Adipose tissue (tissue), 3 donors: ENCODE results near the gene MYO18A. TPM values are rescaled to one million over a fixed set of nuclear protein-coding genes. Genes with fewer than 3 reads are reported as not detected.
"Not testable (repeated sequence)": the region's sequence is repeated elsewhere in the genome, so short reads cannot be mapped to it uniquely, and the experiment has no call there.

Source experiments
- H3K27ac ChIP-seq: one replicate; pipeline ENCODE4 v1.5.1; 2013; ENCODE audit warnings: low read depth, low read length
- WGBS, 3 donors: extraction: QIAGEN DNeasy Blood & Tissue Kit; methylation state at CpG; one replicate each; pipeline ENCODE4 v1.1.7; 2013; 5-methylcytosine and 5-hydroxymethylcytosine counted together
- polyA plus RNA-seq, 3 donors: library from polyadenylated mRNA; stranded (reverse); fragments of 200-250 nt; gene quantifications; one replicate each; pipeline ENCODE4 v1.2.3, GENCODE V29; 2013
- donor health status: healthy with polysubstance abuse.
- donor health status: Bipolar disorder and iron deficiency.
- donor health status: healthy.

MYO18A gene
- polyA plus RNA-seq, 3 donors: 14.3 to 33.3 (median 18.6) TPM

DNA sequence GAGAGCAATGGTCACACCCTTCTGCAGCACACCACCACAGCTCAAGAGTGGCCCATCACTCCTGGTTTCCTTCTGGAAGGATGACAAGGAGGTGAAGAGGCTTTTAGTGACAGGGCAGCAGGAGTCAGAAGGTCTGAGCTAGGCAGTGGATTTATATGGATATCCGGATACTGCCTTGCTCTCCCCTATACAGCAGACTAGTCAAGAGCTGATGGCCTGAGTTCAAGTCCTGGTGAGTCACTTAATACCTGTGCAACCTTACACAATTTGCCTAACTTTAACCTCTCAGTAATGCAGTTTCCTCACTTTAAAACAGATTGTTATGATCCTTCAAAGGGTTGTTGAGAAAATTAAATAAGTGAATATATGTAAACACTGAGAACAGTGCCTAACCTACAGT, 22.9 kb downstream of the MYO18A start:
- no peak overlapping the region for H3K27ac ChIP-seq

DNA sequence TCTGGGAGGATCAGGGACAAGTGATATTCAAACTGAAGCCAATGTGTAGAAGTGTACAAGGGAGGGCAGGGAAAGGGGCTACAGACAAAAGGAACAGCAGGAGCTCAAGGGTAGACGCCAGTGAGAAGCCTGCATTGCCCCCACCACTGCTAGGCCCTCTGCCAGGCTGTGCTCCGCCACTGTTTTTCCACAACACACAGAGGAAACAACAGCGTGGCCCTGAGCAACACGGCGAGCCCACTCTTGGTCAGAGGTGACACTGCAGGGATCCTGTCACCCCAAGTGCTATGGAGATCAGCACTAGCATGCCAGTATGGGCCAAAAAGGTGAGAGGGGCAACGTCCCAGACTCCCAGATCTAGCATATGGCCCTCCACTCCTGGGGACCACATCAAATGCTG, 23.4 kb downstream of the MYO18A start:
- 55 to 66% (median 63%) methylated on average over 6 of the region's 6 CpGs for WGBS, 3 donors
- peak overlapping the region; percentile 19 for H3K27ac ChIP-seq

More for the DNA sequence above, 22.9 kb downstream of the MYO18A start:
- 65 to 81% (median 80%) methylated on average over 1 of the region's 1 CpG for WGBS, 3 donors

DNA sequence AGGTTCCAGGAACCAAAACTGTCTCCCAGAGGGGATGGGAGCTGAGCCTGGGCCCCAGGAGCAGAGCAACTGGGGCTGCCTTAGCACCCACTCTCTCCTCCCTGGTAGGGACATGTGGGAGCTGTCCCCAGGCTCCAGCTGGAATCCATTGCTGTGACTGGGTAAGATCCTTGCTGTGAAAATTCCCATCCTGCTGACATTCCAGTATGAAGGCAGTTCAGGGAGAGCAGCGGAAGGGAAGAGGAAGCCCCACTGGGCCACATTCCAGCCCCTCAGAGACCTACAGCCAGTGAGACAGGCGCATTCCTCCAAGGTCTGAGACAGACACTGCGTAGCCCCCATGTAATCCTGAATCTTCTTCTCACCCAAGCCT, 24.2 kb downstream of the MYO18A start:
- 50 to 78% (median 68%) methylated on average over 3 of the region's 3 CpGs for WGBS, 3 donors
- peak overlapping the region; percentile 19 for H3K27ac ChIP-seq

DNA sequence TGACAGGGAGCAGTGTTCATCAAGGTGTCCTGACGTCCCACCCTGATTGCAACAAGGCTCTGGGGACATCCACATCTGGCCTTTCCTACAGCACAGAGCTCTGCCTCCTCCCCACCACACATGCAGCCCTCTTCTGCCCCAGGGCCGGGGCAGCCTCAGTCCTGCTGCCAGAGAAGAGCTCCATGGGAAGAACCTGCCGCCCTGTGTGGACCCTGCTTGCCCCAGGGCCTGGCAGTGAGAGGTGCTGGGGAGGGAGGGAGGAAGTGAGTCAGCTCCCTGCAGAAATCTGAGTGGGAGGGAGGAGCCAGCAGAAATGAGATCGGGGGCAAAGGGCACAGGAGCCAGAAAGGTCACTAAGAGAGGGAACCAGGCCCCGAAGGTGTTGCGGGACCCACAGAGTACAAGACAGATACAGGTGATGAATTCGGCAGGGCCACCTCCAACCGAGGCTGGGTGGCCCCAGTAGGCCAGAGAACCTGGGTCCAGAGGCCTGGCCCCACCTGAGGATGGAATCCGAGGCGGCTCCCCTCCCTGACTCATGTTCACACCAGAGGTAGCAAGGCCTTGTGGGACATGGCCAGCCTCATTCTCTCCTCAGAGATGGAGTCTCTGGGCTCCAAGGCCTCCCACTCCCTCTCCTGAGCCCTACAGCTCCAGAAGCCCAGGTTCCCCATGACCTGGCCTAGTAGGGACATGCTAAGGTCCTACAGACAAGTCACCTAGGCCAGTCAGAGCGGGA, 24.8 kb downstream of the MYO18A start:
- no peak overlapping the region for H3K27ac ChIP-seq
- 46 to 50% (median 49%) methylated on average over 11 of the region's 11 CpGs for WGBS, 3 donors

DNA sequence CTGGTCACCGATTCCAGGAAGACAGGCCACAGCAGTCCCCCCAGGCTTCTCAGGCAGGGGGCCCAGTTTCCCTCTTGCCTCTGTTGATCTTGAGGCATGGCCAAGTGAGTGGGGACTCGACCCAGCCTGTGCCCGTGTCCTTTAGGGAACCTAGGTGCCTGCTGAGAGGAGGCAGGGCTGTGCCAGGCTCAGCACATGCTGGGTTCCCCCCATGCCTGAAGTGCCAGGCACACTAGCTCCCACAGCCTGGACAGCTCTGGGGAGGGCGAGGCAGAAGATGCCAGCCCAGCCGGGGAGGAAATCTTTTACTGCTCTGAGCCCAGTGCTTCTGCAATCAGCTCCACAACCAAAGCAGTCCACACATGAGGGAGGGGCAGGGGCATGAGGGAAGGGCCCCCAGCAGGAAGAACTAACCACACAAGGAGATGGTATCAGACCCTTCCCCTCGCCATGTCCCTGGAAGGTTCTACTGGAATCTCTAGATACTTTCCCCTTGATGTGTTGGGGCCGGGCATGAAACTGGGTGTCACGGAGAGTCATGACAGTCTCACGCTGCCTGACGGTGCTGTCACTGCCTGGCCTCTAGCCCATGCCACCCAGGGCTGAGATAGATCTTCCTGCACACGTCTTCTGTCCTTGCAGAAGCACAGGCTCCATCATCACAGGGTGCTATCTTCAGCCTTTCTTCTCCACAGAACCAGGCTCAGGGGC, 25.5 kb downstream of the MYO18A start:
- no peak overlapping the region for H3K27ac ChIP-seq
- 41 to 44% (median 43%) methylated on average over 11 of the region's 11 CpGs for WGBS, 3 donors

DNA sequence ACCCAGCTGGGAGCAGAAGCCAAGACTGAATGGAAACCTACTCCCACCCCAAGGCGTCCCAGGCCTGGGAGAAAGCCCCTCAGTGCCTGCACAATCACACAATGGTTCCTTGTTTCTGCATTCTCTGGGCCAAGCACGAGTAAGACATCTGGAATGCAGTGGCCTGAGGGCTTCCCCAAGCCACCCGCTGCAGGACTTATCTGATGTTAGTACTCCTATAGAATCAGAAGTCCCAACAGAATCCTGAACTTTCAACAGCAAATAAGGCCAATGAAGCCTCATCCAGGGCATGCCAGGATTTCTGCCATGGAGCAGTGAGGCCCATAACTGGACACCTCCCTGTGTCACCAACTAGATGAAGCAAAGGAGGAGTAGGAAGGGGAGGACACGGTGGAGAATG, 28.6 kb downstream of the MYO18A start:
- no peak overlapping the region for H3K27ac ChIP-seq
- WGBS, 3 donors: 74 to 80% (median 78%) methylated on average over 4 of the region's 4 CpGs

DNA sequence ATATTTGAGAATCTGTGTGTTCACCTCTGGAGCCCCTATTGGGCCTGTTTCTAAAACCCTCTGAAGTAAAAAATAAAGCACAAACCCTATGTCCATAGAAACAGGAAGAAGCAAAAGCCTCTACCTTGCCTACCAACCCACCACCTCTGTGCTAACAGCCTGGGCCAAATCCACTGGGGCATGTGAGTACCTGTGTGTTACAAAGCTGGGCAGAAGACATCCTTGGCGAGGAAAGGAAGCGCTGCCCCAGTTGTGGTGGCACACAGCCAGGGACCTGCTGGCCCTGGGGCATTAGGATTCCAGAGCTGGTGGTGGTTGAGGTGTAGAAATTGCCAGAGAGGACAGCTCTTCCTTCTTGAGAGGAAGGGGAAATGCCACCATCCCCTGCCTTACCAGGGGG, 30.0 kb downstream of the MYO18A start:
- 64 to 77% (median 68%) methylated on average over 2 of the region's 2 CpGs for WGBS, 3 donors

DNA sequence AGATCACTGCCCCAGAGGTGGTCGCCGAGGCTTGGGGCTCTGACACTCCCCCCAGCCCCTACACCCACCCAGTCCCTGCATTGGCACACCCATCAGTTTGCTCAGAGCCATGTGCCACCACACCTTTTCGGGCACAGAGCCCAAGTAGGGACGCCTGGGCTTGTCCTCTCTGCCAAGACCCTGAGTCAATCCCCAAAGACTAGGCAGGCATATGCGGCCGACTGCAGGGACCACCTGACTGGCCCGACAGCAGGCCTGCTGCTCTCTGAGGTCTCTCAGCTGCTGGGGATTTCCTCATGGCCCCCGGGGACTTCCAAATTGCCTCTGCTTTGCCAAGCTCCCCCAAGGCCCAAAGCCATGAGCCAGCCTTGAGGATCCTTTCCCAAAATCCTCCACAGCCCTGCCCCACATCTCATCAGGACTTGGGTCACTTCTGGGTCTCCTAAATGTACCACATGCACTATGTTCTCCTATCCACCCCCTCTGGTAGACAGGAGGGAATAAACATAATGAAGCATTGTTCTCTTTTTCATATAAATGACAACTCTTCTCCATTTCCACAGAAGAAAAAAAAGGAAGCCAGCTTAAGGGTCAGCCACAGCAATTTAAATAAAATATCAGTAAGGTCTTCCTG, 30.6 kb downstream of the MYO18A start:
- no peak overlapping the region for H3K27ac ChIP-seq
- 23 to 48% (median 31%) methylated on average over 8 of the region's 8 CpGs for WGBS, 3 donors

More for the DNA sequence above, 30.0 kb downstream of the MYO18A start:
- H3K27ac ChIP-seq: no peak overlapping the region

DNA sequence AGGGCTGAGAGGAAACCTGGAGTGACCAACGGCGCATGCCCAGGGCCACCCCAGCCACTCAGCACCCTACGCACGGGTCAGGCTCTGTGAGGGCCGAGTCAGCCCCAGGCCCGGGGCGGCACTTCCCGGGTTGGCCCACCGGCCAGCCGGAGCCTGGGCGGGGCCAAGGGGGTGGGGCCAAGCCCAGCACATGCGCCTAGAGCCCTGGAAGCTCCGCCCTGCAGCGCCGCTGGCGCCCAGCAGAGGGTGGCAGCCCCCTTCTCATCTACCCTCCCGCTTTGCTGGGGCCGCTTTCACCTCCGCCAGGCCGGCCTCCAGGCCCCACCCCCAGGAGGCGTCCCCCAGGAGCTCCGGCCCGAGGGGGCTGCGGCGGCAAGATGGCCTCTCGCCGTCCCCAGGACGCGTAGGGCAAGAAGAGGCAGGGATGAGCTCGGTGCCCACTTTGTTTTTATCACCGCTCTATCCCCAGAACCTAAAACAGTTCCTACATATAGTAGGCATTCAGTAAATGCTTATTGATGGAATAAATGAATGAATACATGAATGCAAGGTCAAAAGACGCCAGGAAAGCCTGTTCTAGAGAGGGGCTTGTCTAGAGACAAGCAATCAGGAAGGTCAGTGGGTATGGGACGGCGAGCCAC, 31.3 kb downstream of the MYO18A start:
- no peak overlapping the region for H3K27ac ChIP-seq
- WGBS, 3 donors: 5 to 7% (median 6%) methylated on average over 31 to 34 of the region's 34 CpGs

DNA sequence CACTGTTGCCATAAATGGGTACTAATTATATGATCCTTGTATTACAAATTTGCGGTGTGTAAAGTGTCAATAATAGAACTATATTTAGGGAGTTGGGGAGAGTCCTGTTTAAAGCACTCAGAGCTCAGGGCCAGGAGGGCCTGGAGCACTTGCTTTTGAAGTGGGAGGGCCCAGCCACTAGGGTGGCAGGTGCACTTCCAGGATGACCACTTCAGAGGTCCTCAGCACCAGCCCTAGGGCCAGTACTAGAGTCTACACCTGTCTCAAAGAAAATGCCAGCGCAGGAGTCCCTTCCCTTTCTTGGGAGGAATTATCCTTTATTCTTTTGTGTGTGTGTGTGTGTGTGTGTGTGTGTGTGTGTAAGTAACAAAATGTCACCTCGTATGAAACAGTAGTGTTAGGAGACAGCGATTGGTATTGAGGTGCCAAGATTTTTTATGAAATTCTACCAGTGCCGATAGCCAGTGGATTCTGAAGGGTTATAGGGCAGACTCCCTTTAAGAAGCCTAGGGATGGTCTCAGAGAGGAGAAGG, 31.9 kb downstream of the MYO18A start:
- WGBS, 3 donors: 27 to 37% (median 36%) methylated on average over 5 of the region's 5 CpGs
- peak overlapping the region; percentile 17 for H3K27ac ChIP-seq

DNA sequence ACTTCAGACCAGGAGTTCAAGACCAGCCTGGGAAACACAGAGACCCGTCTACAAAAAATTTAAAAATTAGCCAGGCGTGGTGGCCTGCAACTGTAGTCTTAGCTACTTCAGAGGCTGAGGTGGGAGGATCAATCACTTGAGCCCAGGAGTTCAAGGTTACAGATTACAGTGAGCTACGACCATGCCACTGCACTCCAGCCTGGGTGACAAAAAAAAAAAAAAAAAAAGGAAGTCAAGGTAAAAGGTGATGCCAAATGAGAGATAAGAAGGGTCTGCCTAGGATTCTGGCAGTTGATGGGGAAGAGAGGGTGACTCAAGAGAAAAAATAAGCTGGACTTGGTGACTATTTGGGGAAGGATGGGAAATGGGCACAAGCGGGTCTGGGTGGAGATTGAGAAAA, 32.5 kb downstream of the MYO18A start:
- 62 to 88% (median 83%) methylated on average over 4 of the region's 4 CpGs for WGBS, 3 donors
- no peak overlapping the region for H3K27ac ChIP-seq

DNA sequence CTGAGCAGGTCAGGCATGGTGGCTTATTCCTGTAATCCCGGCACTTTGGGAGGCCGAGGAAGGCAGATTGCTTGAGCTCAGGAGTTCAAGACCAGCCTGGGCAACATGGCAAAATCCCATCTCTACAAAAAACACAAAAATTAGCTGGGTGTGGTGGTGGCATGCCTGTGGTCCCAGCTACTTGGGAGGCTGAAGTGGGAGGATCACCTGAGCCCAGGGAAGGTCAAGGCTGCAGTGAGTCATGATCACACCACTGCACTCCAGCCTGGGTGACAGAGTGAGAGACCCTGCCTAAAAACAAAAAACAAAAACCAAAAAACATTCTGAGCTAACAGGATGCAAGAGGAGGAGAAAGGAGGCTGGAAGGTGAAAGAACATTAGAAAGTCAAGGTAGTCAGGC, 33.0 kb downstream of the MYO18A start:
- not testable (repeated sequence) for H3K27ac ChIP-seq
- 76 to 88% (median 85%) methylated on average over 2 of the region's 2 CpGs for WGBS, 3 donors

DNA sequence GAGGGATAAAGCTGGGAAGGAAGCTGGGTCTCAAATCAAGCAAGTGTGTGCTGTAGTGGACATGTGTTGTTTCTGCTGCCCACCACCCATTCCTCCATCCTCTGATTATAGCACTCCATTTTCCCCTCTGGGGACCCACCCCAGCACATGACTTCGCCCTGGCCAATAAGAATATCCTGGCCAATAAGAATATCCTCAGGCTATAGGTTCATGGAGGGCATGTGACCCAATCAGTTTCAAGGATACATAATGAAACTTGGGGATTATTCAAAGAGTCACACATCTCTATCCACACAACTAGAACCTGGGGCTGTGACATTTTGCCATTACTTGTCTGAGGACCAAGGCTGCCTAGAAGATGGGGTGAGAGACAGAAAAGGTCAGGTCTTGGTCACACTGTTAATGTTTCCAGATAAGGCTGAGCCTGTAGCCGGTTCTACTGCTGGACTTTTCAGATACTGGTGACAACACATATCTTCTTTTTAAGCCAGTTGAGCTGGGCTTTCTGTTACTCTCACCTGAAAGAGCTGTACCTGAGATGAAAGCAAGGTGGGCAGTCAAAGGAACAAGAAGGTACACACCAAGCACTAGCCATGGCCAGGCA, 33.7 kb downstream of the MYO18A start:
- H3K27ac ChIP-seq: no peak overlapping the region
- WGBS, 3 donors: 65 to 85% (median 83%) methylated on average over 2 of the region's 2 CpGs

DNA sequence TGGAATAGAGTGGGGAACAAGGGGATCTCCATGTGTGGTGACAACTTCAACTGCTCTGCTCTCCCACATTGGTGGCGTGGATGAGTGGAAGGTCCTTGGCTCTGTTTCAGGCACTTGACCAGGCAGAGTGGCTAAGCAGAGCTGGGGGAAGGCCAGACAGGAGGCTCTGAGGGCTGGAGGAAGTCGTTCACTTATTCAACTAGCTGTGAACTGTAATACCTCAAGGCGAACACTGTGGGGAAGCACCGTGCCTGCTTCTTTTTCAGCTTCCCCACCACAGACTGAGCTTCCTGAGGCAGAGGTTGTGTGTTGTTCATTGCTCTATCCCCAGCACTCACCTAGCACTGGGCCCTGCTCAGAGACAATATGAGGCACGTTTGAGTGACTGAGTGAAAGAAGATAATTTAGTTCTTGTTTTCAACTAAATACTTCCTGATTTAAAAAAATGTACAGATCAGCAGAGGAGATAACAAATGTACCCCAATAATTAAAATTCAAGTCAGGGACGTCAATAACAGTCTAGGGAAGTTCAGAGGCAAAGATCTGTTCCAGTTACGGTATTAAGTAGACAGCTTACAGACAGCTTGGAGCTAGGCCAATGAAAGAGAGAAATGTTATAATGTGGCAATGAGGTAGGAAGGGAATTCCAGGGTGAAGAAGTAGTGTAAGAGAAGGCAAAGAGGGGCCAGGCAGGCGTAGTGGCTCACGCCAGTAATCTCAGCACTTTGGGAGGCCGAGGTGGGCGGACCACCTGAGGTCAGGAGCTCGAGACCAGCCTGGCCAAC, 34.7 kb downstream of the MYO18A start:
- 34 to 42% (median 35%) methylated on average over 12 of the region's 12 CpGs for WGBS, 3 donors
- no peak overlapping the region for H3K27ac ChIP-seq

DNA sequence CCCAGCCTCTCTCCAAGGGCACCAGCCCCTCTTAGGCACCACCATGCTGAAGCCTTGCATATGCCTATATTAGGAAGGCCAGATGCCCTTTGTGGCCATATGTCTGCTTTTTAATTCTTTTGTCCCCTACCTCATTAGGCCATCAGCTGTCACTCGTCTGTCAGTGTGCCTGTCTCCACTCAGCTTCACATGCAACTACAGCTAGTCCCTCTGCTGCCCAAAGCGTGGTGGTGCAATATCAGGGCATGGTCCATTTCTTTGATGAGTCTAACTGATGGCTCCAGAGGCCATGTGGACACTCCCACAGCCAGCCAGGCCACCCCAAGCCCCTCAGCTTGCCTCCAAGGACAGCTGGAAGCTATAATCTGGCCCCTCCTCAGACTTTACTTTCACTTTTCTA, 36.3 kb downstream of the MYO18A start:
- 44 to 80% (median 49%) methylated on average over 2 of the region's 2 CpGs for WGBS, 3 donors
- H3K27ac ChIP-seq: no peak overlapping the region

DNA sequence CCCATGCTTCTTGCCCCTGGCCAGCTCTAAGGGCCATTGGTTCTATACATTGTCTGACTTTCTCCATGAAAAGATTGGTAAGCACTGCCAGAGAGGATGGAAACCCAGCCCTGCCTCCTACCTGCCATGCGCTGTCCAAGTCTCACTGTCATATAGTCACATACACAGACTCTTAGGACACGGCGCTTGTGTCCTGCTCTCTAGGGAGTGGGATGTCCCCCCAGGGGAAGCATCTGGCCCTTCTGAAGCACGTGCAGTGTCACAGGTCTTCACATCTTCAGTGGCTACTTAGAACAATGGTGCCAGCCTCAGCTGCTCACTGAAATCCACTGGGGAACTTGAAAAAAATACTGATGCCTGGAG, 38.7 kb downstream of the MYO18A start:
- 43 to 71% (median 48%) methylated on average over 4 of the region's 4 CpGs for WGBS, 3 donors
- H3K27ac ChIP-seq: no peak overlapping the region

DNA sequence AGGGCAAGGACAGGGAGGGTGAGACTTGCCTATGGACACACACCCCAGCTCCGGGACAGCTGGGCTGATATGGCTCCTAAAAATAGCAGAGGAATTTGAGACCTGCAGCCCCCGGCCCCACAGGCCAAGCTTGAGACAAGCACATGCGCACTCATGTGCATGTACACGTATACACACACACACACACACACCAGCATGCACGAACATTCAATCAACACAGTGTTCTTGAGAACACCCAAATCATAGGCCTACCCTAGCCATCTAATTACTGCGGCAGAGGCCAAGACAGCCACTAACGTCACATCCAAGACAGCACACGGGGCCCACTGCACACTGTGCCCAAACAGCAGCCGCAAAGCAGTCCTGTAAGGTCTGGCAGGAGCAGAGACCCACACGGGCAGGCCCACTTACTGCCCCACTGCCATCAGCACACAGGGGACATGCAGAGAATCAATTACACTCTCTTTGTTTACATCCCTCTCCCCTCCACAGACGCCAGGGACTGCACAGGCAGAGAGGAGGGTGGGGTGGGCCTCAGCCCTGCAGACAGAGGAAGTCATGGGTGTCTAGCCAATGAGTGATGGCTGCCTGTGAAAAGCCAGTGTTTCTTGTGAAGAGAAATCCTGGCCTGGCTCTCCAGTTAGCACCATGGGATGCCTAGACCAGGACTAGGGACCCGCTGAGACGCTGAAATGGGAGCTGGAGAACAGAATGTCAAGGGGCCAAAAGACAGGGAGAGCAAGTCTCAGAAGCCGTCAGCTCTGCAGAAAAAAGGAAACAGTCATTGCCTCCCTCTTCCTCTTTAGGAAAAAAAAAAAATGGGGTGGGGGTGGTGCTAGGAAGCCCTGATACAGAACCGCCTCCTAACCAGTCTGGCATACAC, 39.3 kb downstream of the MYO18A start:
- no peak overlapping the region for H3K27ac ChIP-seq
- 14 to 44% (median 14%) methylated on average over 15 of the region's 15 CpGs for whole genome bisulfite sequencing, 3 donors
